ENCODE results near the gene ACTR2.
A peak's percentile ranks its signal among the peaks of the same experiment; 100 is the strongest.

ACTR2 gene

DNA sequence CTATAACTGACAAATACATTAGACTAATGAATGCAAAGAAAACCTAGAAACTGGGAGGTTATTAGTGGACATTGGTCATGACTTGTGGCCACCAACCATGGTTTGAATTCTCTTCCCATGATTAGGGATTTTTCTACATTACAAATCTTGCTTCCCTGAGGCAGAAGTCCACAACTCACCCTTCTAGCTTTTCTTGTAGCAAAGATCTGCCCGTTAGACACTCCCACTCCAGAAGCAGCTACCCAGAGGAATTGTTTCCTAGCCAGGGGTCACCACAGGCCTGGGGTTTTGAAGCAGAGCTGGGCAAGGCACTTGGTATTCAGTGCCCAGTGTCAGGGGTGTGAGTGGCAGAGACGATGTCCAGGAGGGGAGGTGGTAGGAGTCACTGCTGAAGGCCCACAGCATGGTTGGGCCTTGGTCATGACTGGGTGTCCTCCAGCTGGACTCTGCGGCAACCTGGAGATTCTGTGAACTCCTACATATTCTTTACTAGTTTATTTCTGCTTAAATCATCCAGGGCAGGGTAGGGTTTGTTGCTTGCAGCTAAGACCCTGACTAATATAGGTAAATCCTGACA is 54.9 kb downstream of the ACTR2 start:
- Histone ChIP-seq H3K27me3 (ENCODE audit: insufficient read depth, low read length, poor library complexity) (no peaks in the 10 kb centered on the region), H3K36me3 (ENCODE audit: control insufficient read depth, insufficient read depth, low read length) (no peaks in the 10 kb centered on the region)

DNA sequence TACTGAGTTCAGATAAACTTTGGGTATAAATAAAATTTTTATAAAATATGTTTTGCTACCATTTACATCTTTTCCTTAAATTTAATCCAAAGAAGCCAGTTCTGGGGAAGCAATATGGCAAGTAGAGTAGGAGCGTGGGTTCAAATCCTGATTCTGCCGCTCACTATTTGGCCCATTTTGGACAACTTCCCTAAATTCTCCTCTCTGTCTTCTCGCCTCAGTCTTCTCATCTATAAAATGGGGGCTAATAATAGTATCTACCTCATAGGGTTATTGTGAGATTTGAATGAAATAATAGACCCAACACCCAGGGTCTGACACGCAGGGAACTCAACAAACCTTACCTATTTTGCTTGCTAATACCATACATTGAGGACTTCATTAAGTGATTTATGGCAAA is 59.7 kb downstream of the ACTR2 start:
- Histone ChIP-seq H3K4ac (ENCODE audit: low read depth, low read length) (no peak overlapping the region), H3K4me1 (ENCODE audit: control insufficient read depth, low read depth, low read length) (peaks cover 2% of the 10 kb centered on the region), H3K4me2 (ENCODE audit: low read length) (no peak overlapping the region), H3K23ac (ENCODE audit: low read length) (no peak overlapping the region), H3K79me1 (ENCODE audit: low read length) (no peaks in the 10 kb centered on the region), H2BK120ac (ENCODE audit: low read depth, low read length) (no peak overlapping the region), H3K56ac (ENCODE audit: low read length) (no peak overlapping the region), H3K18ac (ENCODE audit: low read length) (no peak overlapping the region), H3K27ac (ENCODE audit: low read depth, low read length) (no peak overlapping the region), H4K5ac (ENCODE audit: low read length) (no peak overlapping the region), H2BK5ac (ENCODE audit: low read length) (no peak overlapping the region), H2AK5ac (ENCODE audit: low read length) (no peak overlapping the region), H2BK15ac (replicated peaks; ENCODE audit: low read depth) (no peak overlapping the region), H3K36me3 (ENCODE audit: control insufficient read depth, insufficient read depth, low read length) (no peaks in the 10 kb centered on the region), H3K27me3 (ENCODE audit: insufficient read depth, low read length, poor library complexity) (no peaks in the 10 kb centered on the region), H3K9ac (ENCODE audit: low read length) (no peak overlapping the region), H3K4me3 (ENCODE audit: low read length) (no peak overlapping the region), H4K8ac (ENCODE audit: low read depth, low read length) (no peak overlapping the region), H3K79me2 (ENCODE audit: control insufficient read depth, insufficient read depth, low read length) (no peaks in the 10 kb centered on the region)
- no peak for DNase-seq
- WGBS (ENCODE audit: extremely low coverage, insufficient coverage, low lambda C conversion rate) = no CpG with 5 or more reads among the region's 4 CpGs

More for the DNA sequence above, 54.9 kb downstream of the ACTR2 start:
- H4K5ac ChIP-seq (ENCODE audit: low read length) = no peak overlapping the region
- peaks cover 4% of the 10 kb centered on the region for H3K4me1 ChIP-seq (ENCODE audit: control insufficient read depth, low read depth, low read length)
- H3K18ac ChIP-seq (ENCODE audit: low read length) = no peak overlapping the region
- DNase-seq = no peak
- H2BK120ac ChIP-seq (ENCODE audit: low read depth, low read length) = no peak overlapping the region
- no peak overlapping the region for H3K23ac ChIP-seq (ENCODE audit: low read length)
- H3K56ac ChIP-seq (ENCODE audit: low read length) = peak overlapping the region; percentile 1
- H3K4me3 ChIP-seq (ENCODE audit: low read length) = no peak overlapping the region
- no peak overlapping the region for H2BK15ac ChIP-seq (replicated peaks; ENCODE audit: low read depth)
- H3K79me2 ChIP-seq (ENCODE audit: control insufficient read depth, insufficient read depth, low read length) = no peaks in the 10 kb centered on the region
- no peak overlapping the region for H2BK5ac ChIP-seq (ENCODE audit: low read length)
- no peak overlapping the region for H3K4me2 ChIP-seq (ENCODE audit: low read length)
- no peak overlapping the region for H4K8ac ChIP-seq (ENCODE audit: low read depth, low read length)
- no peak overlapping the region for H2AK5ac ChIP-seq (ENCODE audit: low read length)
- WGBS (ENCODE audit: extremely low coverage, insufficient coverage, low lambda C conversion rate) = no CpG with 5 or more reads among the region's 3 CpGs
- H3K9ac ChIP-seq (ENCODE audit: low read length) = no peak overlapping the region
- no peak overlapping the region for H3K4ac ChIP-seq (ENCODE audit: low read depth, low read length)
- no peaks in the 10 kb centered on the region for H3K79me1 ChIP-seq (ENCODE audit: low read length)
- no peak overlapping the region for H3K27ac ChIP-seq (ENCODE audit: low read depth, low read length)

DNA sequence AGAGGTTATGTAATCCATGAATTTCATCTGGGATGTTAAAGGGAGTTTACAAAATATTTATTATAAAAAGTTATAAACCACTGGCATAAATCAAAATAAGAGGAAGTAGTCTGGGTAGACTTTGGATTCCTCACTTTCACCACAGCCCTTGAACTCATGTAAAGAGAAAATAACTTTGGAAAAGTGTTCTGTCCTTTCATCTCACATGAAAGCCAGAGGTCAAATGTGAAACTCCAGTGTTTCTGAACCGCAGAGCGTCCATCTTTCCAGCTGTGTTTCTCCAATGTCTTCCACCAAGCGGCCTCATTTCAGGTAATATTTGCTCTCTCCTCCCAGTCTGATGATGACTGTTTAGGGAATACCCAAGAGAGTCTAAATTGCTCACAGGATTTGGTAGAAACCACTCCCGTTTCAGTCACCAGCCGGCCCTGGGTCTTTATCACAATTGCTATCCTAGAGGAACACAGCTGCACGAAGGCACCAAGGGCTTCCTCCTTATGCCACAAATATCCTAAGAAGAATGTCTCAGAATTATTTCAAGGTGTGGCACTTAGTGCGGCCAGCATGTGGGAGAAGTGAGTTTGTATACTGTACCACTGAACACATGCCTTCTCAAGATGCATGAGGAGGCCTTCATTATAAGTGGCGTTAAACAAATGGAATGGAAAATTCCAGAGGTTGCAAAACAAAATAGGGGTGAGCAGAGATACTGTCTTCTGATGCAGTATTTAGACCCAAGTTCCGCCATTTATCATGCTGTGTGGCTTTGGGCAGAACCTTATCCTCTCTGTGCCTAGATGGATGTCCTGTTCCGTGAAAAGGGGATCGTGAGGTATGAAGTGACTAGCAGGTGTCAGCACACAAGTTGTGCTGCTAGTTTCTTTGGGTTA is 63.8 kb downstream of the ACTR2 start:
- Histone ChIP-seq H3K18ac (ENCODE audit: low read length) (no peak overlapping the region), H3K56ac (ENCODE audit: low read length) (no peak overlapping the region), H2AK5ac (ENCODE audit: low read length) (no peak overlapping the region), H4K5ac (ENCODE audit: low read length) (no peak overlapping the region), H2BK120ac (ENCODE audit: low read depth, low read length) (no peak overlapping the region), H2BK15ac (replicated peaks; ENCODE audit: low read depth) (no peak overlapping the region), H3K36me3 (ENCODE audit: control insufficient read depth, insufficient read depth, low read length) (no peaks in the 10 kb centered on the region), H3K79me2 (ENCODE audit: control insufficient read depth, insufficient read depth, low read length) (no peaks in the 10 kb centered on the region), H3K23ac (ENCODE audit: low read length) (no peak overlapping the region), H3K9ac (ENCODE audit: low read length) (no peak overlapping the region), H3K4me1 (ENCODE audit: control insufficient read depth, low read depth, low read length) (no peaks in the 10 kb centered on the region), H4K8ac (ENCODE audit: low read depth, low read length) (no peak overlapping the region), H3K4me2 (ENCODE audit: low read length) (no peak overlapping the region), H2BK5ac (ENCODE audit: low read length) (no peak overlapping the region), H3K4me3 (ENCODE audit: low read length) (no peak overlapping the region), H3K27me3 (ENCODE audit: insufficient read depth, low read length, poor library complexity) (no peaks in the 10 kb centered on the region), H3K27ac (ENCODE audit: low read depth, low read length) (no peak overlapping the region), H3K79me1 (ENCODE audit: low read length) (no peaks in the 10 kb centered on the region), H3K4ac (ENCODE audit: low read depth, low read length) (no peak overlapping the region)
- no CpG with 5 or more reads among the region's 11 CpGs for WGBS (ENCODE audit: extremely low coverage, insufficient coverage, low lambda C conversion rate)
- no peak for DNase-seq

DNA sequence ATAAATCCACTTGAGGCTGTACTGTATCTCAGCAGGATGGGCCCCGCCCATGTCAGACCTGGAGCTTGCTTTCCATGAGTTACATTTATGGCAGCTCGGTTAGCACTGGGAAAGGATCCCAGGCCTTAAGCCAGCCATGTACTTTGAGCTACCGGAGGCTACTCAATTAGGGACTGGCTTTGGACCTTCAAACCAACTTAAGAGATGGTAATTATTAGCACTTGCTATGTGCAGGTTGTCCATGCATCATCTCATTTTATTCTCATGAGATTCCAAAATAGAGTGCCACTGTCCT is 64.4 kb downstream of the ACTR2 start:
- Histone ChIP-seq H2BK120ac (ENCODE audit: low read depth, low read length) (no peak overlapping the region), H3K27me3 (ENCODE audit: insufficient read depth, low read length, poor library complexity) (no peaks in the 10 kb centered on the region), H2BK15ac (replicated peaks; ENCODE audit: low read depth) (no peak overlapping the region), H3K18ac (ENCODE audit: low read length) (no peak overlapping the region), H3K79me2 (ENCODE audit: control insufficient read depth, insufficient read depth, low read length) (no peaks in the 10 kb centered on the region), H3K27ac (ENCODE audit: low read depth, low read length) (no peak overlapping the region), H3K4me3 (ENCODE audit: low read length) (no peak overlapping the region), H3K9ac (ENCODE audit: low read length) (no peak overlapping the region), H3K79me1 (ENCODE audit: low read length) (no peaks in the 10 kb centered on the region), H4K5ac (ENCODE audit: low read length) (no peak overlapping the region), H3K23ac (ENCODE audit: low read length) (no peak overlapping the region), H3K56ac (ENCODE audit: low read length) (no peak overlapping the region), H3K36me3 (ENCODE audit: control insufficient read depth, insufficient read depth, low read length) (no peaks in the 10 kb centered on the region), H3K4me1 (ENCODE audit: control insufficient read depth, low read depth, low read length) (no peaks in the 10 kb centered on the region), H2AK5ac (ENCODE audit: low read length) (no peak overlapping the region), H3K4me2 (ENCODE audit: low read length) (no peak overlapping the region), H4K8ac (ENCODE audit: low read depth, low read length) (no peak overlapping the region), H3K4ac (ENCODE audit: low read depth, low read length) (no peak overlapping the region), H2BK5ac (ENCODE audit: low read length) (no peak overlapping the region)
- no peak for DNase-seq
- WGBS (ENCODE audit: extremely low coverage, insufficient coverage, low lambda C conversion rate) = no CpG with 5 or more reads among the region's 3 CpGs

DNA sequence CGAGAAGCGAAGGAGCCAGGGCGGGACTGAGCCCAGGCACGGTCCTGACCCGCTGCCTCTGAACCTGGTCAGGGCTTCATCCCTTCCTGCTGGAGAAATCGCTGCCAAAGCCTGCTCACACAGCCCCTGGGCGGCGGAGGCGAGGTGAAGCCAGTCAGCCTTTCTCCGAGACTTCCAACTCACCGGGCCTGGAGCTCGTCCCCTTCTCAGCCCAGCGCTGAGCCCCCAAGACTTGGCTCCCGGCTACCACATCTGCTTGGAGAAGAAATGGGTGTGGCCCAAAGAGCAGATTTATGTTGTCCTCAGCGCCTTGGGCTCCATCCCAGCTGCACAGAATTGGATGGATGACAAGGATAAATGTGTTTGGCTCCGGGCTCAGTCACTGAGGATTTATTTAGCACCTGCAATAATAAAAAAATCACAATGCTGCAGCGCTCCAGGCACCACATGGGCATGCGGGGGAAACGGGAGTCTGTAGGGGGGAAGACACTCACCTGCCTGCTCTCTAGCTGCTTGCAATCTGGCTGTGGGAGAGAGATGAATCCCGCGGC is 64.9 kb downstream of the ACTR2 start:
- Histone ChIP-seq H3K79me1 (ENCODE audit: low read length) (no peaks in the 10 kb centered on the region), H3K4me3 (ENCODE audit: low read length) (no peak overlapping the region), H4K5ac (ENCODE audit: low read length) (no peak overlapping the region), H2AK5ac (ENCODE audit: low read length) (no peak overlapping the region), H2BK15ac (replicated peaks; ENCODE audit: low read depth) (no peak overlapping the region), H2BK5ac (ENCODE audit: low read length) (no peak overlapping the region), H2BK120ac (ENCODE audit: low read depth, low read length) (no peak overlapping the region), H4K8ac (ENCODE audit: low read depth, low read length) (no peak overlapping the region), H3K56ac (ENCODE audit: low read length) (no peak overlapping the region), H3K27me3 (ENCODE audit: insufficient read depth, low read length, poor library complexity) (no peaks in the 10 kb centered on the region), H3K4me2 (ENCODE audit: low read length) (no peak overlapping the region), H3K27ac (ENCODE audit: low read depth, low read length) (no peak overlapping the region), H3K4me1 (ENCODE audit: control insufficient read depth, low read depth, low read length) (no peaks in the 10 kb centered on the region), H3K18ac (ENCODE audit: low read length) (no peak overlapping the region), H3K9ac (ENCODE audit: low read length) (no peak overlapping the region), H3K4ac (ENCODE audit: low read depth, low read length) (no peak overlapping the region), H3K23ac (ENCODE audit: low read length) (no peak overlapping the region), H3K36me3 (ENCODE audit: control insufficient read depth, insufficient read depth, low read length) (no peaks in the 10 kb centered on the region), H3K79me2 (ENCODE audit: control insufficient read depth, insufficient read depth, low read length) (no peaks in the 10 kb centered on the region)
- no peak for DNase-seq
- no CpG with 5 or more reads among the region's 21 CpGs for WGBS (ENCODE audit: extremely low coverage, insufficient coverage, low lambda C conversion rate)

Data from mesendoderm (in vitro differentiated cells).